ENCODE results near the gene TASOR. TPM values are rescaled to one million over a fixed set of nuclear protein-coding genes. Genes with fewer than 3 reads are reported as not detected.
A peak's percentile ranks its signal among the peaks of the same experiment; 100 is the strongest.
"Not testable (repeated sequence)": the region's sequence is repeated elsewhere in the genome, so short reads cannot be mapped to it uniquely, and the experiment has no call there.

Gene TASOR
- total RNA-seq, 1 experiment from 2014 or later: 55.1 TPM

DNA sequence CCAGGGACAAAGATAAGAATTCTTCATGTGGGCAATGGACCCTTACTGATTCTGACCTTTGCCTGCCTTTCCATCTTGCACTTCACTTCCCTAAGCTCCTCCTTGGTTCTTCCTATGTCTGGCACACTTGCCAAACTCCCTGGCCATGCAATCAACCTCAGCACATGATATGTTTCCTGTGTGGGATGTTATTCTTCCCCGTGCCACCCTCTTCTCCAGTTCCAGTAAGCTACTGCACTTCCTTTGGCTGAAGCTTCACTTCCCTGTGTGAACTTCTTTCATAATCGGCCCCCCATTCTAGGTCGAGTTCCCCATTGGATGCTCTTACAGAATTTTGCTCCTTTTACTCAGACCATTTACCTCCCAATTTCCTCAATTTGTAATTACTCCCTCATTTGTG, 10.7 kb upstream of the TASOR start:
- Histone ChIP-seq H3K27me3 (ENCODE audit: insufficient read depth, low read depth) (no peaks in the 10 kb centered on the region), H3F3A (ENCODE audit: insufficient read depth, low read depth) (no peaks in the 10 kb centered on the region), H3K27ac (no peak overlapping the region), H3K79me2 (ENCODE audit: low read depth) (no peaks in the 10 kb centered on the region), H4K20me1 (ENCODE audit: insufficient read depth) (no peaks in the 10 kb centered on the region), H3K4me1 (replicated peaks; ENCODE audit: insufficient read depth) (peaks cover 6% of the 10 kb centered on the region), H2AFZ (no peak overlapping the region), H3K9me2 (ENCODE audit: insufficient read depth) (no peaks in the 10 kb centered on the region), H3K9me3 (ENCODE audit: insufficient read depth, low read depth) (no peaks in the 10 kb centered on the region), H3K4me2 (no peak overlapping the region), H3K36me3 (ENCODE audit: low read depth) (no peaks in the 10 kb centered on the region), H3K4me3 (no peak overlapping the region)
- no TSS peak for BruUV-seq (replicated peaks)
- no peak for TF ChIP-seq CTCF (conservative IDR thresholded peaks at IDR 0.05)
- TF ChIP-seq EZH2 (IDR thresholded peaks at IDR 0.05; ENCODE audit: low read depth): no peak
- DNase-seq: no peak
- ChIA-PET POLR2A (ENCODE audit: unreplicated experiment) (no interaction called here), CTCF (no interaction called here)
- intact Hi-C loops (cut with micrococcal nuclease; ENCODE audit: unreplicated experiment): no loop called here

DNA sequence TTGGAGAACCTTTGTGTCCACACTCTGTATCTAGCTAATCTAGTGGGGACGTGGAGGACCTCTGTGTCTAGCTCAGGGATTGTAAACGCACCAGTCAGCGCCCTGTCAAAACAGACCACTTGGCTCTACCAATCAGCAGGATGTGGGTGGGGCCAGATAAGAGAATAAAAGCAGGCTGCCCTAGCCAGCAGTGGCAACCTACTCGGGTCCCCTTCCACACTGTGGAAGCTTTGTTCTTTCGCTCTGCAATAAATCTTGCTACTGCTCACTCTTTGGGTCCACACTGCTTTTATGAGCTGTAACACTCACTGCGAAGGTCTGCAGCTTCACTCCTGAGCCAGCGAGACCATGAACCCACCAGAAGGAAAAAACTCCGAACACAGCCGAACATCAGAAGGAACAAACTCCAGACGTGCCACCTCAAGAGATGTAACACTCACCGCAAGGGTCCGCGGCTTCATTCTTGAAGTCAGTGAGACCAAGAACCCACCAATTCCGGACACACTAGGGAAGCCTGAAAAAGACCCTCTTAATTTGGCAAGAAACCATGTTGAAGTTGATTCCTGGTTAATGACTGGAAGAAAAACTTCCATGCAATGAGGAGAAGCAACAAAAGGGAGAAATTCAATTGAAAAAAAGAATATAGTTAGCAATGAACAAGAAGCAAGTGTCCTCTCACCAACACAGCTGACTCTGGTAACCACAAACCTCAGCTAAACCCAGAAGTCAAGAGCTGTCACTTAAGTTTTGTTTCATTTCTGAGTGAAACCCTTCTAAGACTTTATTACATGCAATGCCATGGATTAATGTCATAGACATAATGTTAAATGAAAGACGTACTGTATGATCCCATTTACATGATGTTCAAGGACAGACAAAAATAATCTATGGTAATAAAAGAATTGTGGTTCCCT, 9.7 kb upstream of the TASOR start:
- H3K27ac ChIP-seq; H3K27me3 ChIP-seq (ENCODE audit: insufficient read depth, low read depth); H3K4me3 ChIP-seq; POLR2A ChIA-PET (ENCODE audit: unreplicated experiment); DNase-seq; intact Hi-C loops (cut with micrococcal nuclease; ENCODE audit: unreplicated experiment); H3K9me3 ChIP-seq (ENCODE audit: insufficient read depth, low read depth); H3K36me3 ChIP-seq (ENCODE audit: low read depth); H3K79me2 ChIP-seq (ENCODE audit: low read depth); H2AFZ ChIP-seq; H3K4me1 ChIP-seq (replicated peaks; ENCODE audit: insufficient read depth); H3K4me2 ChIP-seq; H4K20me1 ChIP-seq (ENCODE audit: insufficient read depth); H3F3A ChIP-seq (ENCODE audit: insufficient read depth, low read depth); H3K9me2 ChIP-seq (ENCODE audit: insufficient read depth); CTCF ChIA-PET: not testable (repeated sequence)
- BruUV-seq (replicated peaks): TSS peak; percentile 81

DNA sequence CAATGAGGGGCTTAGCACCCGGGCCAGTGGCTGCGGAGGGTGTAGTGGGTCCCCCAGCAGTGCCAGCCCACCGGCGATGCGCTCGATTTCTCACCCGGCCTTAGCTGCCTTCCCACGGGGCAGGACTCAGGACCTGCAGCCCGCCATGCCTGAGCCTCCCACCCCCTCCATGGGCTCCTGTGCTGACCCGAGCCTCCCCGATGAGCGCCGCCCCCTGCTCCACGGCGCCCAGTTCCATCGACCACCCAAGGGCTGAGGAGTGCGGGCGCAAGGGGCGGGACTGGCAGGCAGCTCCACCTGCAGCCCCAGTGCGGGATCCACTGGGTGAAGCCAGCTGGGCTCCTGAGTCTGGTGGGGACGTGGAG, 8.9 kb upstream of the TASOR start:
- intact Hi-C loops (cut with micrococcal nuclease; ENCODE audit: unreplicated experiment); H3K27me3 ChIP-seq (ENCODE audit: insufficient read depth, low read depth); H3K36me3 ChIP-seq (ENCODE audit: low read depth); H3F3A ChIP-seq (ENCODE audit: insufficient read depth, low read depth); DNase-seq; POLR2A ChIA-PET (ENCODE audit: unreplicated experiment); H3K4me1 ChIP-seq (replicated peaks; ENCODE audit: insufficient read depth); CTCF ChIA-PET; BruUV-seq (replicated peaks); H2AFZ ChIP-seq; H3K9me3 ChIP-seq (ENCODE audit: insufficient read depth, low read depth); H3K79me2 ChIP-seq (ENCODE audit: low read depth); H4K20me1 ChIP-seq (ENCODE audit: insufficient read depth); H3K27ac ChIP-seq; H3K4me3 ChIP-seq; H3K9me2 ChIP-seq (ENCODE audit: insufficient read depth): not testable (repeated sequence)
- peak overlapping the region; percentile 61; the same call in 1 of the 2 replicates for H3K4me2 ChIP-seq

DNA sequence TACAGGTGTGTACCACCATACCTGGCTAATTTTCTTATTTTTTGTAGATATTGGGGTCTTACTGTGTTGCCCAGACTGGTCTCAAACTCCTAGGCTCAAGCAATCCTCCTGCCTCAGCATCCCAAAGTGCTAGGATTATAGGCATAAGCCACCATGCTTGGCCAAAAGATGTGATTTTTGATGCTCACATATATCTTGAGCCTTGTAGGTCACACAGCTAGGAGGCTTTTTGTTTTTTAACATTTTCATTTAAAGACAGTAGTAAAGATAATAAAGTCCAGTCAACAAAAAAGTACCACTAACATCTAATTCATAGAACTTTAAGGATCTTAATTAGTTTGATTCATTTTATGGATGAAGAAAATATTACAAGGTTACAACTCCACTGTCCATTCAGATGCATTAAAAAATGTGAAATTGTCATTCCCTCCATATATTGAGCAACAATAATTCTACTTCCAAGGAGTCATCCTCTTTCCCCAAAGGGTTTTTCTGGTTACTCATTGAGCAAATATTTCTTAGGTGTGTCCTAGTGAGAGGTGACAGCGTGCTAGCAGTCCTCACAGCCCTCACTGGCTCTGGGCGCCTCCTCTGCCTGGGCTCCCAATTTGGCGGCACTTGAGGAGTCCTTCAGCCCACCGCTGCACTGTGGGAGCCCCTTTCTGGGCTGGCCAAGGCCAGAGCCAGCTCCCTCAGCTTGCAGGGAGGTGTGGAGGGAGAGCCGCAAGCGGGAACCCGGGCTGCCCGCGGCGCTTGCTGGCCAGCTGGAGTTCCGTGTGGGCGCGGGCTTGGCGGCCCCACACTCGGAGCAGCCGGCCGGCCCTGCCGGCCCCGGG, 8.3 kb upstream of the TASOR start:
- Histone ChIP-seq H3K36me3 (ENCODE audit: low read depth) (no peaks in the 10 kb centered on the region), H3K79me2 (ENCODE audit: low read depth) (no peaks in the 10 kb centered on the region), H2AFZ (no peak overlapping the region), H3K9me2 (ENCODE audit: insufficient read depth) (no peaks in the 10 kb centered on the region), H3K27me3 (ENCODE audit: insufficient read depth, low read depth) (no peaks in the 10 kb centered on the region), H3K27ac (peak overlapping the region; percentile 62), H4K20me1 (ENCODE audit: insufficient read depth) (no peaks in the 10 kb centered on the region), H3K4me1 (replicated peaks; ENCODE audit: insufficient read depth) (peaks cover 6% of the 10 kb centered on the region), H3K4me2 (peak overlapping the region; percentile 61), H3K9me3 (ENCODE audit: insufficient read depth, low read depth) (no peaks in the 10 kb centered on the region), H3F3A (ENCODE audit: insufficient read depth, low read depth) (no peaks in the 10 kb centered on the region), H3K4me3 (no peak overlapping the region)
- CTCF ChIA-PET: no interaction called here
- intact Hi-C loops (cut with micrococcal nuclease; ENCODE audit: unreplicated experiment): loop anchor here (1.0 kb wide), 1 partner anchor 8 kb away; the partner anchor contains the start of gene TASOR
- TF ChIP-seq CTCF (conservative IDR thresholded peaks at IDR 0.05) (no peak), EZH2 (IDR thresholded peaks at IDR 0.05; ENCODE audit: low read depth) (no peak)
- DNase-seq: peak; percentile 56 to 93
- no TSS peak for BruUV-seq (replicated peaks)
- POLR2A ChIA-PET (ENCODE audit: unreplicated experiment): no interaction called here
